ENCODE measurements around the gene DMTF1. TPM values are rescaled to one million over a fixed set of nuclear protein-coding genes. Genes with fewer than 3 reads are reported as not detected.

The DMTF1 gene
- total RNA-seq, 2 donors from 2014 or later, result 25.7 to 26.9 TPM

DNA sequence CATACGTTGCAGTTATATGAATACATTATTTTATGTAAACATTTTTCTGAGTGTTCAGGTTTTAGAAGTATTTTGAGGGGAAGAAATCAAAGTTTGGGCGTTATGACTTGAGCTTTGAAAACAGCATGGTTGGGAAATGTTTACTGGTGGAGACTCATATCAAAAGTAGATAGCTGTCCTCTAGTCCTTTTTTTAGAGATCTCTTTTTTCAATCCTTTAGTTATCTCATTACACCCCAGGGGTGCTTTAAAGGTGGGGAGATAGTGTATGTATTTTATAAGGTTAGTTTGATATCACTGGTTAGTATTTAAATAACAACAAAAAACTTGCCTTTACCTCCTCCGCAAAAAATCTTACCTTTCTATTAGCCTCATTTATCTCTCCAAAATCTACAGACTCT is 2.3 kb downstream of the DMTF1 start:
- peak overlapping the region; percentile 23 to 77 for H3K4me3 ChIP-seq
- TF ChIP-seq, protein P1, sequence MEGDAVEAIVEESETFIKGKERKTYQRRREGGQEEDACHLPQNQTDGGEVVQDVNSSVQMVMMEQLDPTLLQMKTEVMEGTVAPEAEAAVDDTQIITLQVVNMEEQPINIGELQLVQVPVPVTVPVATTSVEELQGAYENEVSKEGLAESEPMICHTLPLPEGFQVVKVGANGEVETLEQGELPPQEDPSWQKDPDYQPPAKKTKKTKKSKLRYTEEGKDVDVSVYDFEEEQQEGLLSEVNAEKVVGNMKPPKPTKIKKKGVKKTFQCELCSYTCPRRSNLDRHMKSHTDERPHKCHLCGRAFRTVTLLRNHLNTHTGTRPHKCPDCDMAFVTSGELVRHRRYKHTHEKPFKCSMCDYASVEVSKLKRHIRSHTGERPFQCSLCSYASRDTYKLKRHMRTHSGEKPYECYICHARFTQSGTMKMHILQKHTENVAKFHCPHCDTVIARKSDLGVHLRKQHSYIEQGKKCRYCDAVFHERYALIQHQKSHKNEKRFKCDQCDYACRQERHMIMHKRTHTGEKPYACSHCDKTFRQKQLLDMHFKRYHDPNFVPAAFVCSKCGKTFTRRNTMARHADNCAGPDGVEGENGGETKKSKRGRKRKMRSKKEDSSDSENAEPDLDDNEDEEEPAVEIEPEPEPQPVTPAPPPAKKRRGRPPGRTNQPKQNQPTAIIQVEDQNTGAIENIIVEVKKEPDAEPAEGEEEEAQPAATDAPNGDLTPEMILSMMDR (IDR thresholded peaks at IDR 0.05), result no peak
- H3K27me3 ChIP-seq, result no peaks in the 10 kb centered on the region
- H3K36me3 ChIP-seq, result no peaks in the 10 kb centered on the region
- H3K27ac ChIP-seq, result no peak overlapping the region
- H3K4me1 ChIP-seq, result peaks cover 0 to 52% of the 10 kb centered on the region in 2 donors
- DNase-seq (ENCODE audit: low spot score), result no peak
- H3K9me3 ChIP-seq, result no peaks in the 10 kb centered on the region

DNA sequence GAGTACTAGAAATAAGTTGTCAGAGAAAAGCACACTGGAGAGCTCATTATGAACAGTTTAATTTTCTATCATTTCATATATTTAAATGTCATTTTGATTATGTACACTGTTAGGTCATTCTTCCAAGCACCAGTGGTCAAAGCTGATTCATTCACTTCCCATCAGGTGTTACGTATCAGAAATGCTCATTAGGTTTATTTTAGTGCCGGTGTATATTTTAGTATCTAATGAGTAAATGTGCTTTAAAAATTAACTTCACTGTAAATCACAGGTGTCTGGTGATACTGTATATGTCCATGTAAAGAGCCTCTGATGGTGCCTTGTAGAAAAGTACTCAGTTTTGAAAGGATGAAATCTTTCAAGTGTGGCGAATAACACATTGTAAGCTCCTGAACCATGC is 3.5 kb downstream of the DMTF1 start:
- Histone ChIP-seq H3K4me3 (no peak overlapping the region), H3K27ac (no peak overlapping the region)
- no peak for DNase-seq (ENCODE audit: low spot score)

GRCh38 chr7:87156709-87157108 is 4.5 kb downstream of the DMTF1 start:
- H3K4me3 ChIP-seq, result no peak overlapping the region

More for the DNA sequence above, 3.5 kb downstream of the DMTF1 start:
- H3K36me3 ChIP-seq, result no peaks in the 10 kb centered on the region
- TF ChIP-seq, protein P1 (IDR thresholded peaks at IDR 0.05), result no peak
- H3K4me1 ChIP-seq, result peaks cover 0 to 55% of the 10 kb centered on the region in 2 donors
- H3K9me3 ChIP-seq, result no peaks in the 10 kb centered on the region
- H3K27me3 ChIP-seq, result no peaks in the 10 kb centered on the region

GRCh38 chr7:87159538-87159937 is 7.3 kb downstream of the DMTF1 start:
- H3K27ac ChIP-seq, result no peak overlapping the region
- TF ChIP-seq, protein P1 (IDR thresholded peaks at IDR 0.05), result no peak
- H3K9me3 ChIP-seq, result no peaks in the 10 kb centered on the region
- no peak overlapping the region for H3K4me3 ChIP-seq
- no peaks in the 10 kb centered on the region for H3K27me3 ChIP-seq
- peaks cover 3% of the 10 kb centered on the region for H3K36me3 ChIP-seq
- H3K4me1 ChIP-seq, result peaks cover 0 to 37% of the 10 kb centered on the region in 2 donors
- DNase-seq (ENCODE audit: low spot score), result no peak

More at GRCh38 chr7:87156709-87157108, 4.5 kb downstream of the DMTF1 start:
- peaks cover 0 to 49% of the 10 kb centered on the region in 2 donors for H3K4me1 ChIP-seq
- no peaks in the 10 kb centered on the region for H3K36me3 ChIP-seq
- no peaks in the 10 kb centered on the region for H3K9me3 ChIP-seq
- DNase-seq (ENCODE audit: low spot score), result no peak
- no peak overlapping the region for H3K27ac ChIP-seq
- H3K27me3 ChIP-seq, result no peaks in the 10 kb centered on the region
- TF ChIP-seq, protein P1 (IDR thresholded peaks at IDR 0.05), result no peak

DNA sequence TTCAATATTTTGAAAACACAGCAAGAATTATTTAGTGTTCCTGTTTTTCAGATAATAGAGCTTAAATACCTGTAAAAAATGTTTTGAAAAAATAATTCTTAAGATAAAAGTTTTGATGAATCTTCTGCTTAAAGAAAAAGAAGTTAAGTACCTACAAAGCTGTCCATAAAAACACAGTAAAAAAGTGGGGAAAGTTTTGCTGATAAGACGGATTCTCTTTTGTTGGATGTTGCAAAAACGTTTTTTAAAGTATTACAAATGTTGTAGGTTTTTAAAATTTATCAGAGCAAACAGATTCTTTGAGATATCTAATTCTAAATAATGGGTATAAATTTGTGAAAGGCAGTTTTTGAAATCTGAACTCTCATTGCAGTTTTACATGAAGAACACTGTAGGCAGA is 12.2 kb downstream of the DMTF1 start:
- no peak for DNase-seq (ENCODE audit: low spot score)
- TF ChIP-seq, protein P1 (IDR thresholded peaks at IDR 0.05), result no peak
- Histone ChIP-seq H3K4me3 (no peak overlapping the region), H3K36me3 (peaks cover 46% of the 10 kb centered on the region), H3K27ac (no peak overlapping the region), H3K9me3 (no peaks in the 10 kb centered on the region), H3K4me1 (peaks cover 0 to 5% of the 10 kb centered on the region in 2 donors), H3K27me3 (no peaks in the 10 kb centered on the region)

- DNase-seq (ENCODE audit: low spot score), result no peak
- H3K4me1 ChIP-seq, result no peaks in the 10 kb centered on the region
- H3K27me3 ChIP-seq, result no peaks in the 10 kb centered on the region
- peaks cover 98% of the 10 kb centered on the region for H3K36me3 ChIP-seq
- TF ChIP-seq, protein P1 (IDR thresholded peaks at IDR 0.05), result no peak
- no peak overlapping the region for H3K4me3 ChIP-seq
- no peaks in the 10 kb centered on the region for H3K9me3 ChIP-seq
- H3K27ac ChIP-seq, result no peak overlapping the region
Measured at GRCh38 chr7:87170828-87171227, 18.6 kb downstream of the DMTF1 start.

Data from right atrium auricular region (tissue), 2 donors.